Stimulated activated CD4-positive, alpha-beta T cell treated with anti-CD3 and anti-CD28 coated beads, Interleukin-2, amount 100 ng/mL, for 4 hours (primary cell): ENCODE data around the gene BAMBI.

Experiments
- DNase-seq: peaks from one replicate; pipeline ENCODE4 v3.0.0-alpha.2; 2020; ENCODE audit warnings: low read depth

BAMBI gene

GRCh38 chr10:28705472-28705871 is 28.2 kb downstream of the BAMBI start:
- no peak for DNase-seq

- DNase-seq, result no peak
Measured at GRCh38 chr10:28709001-28709710, 31.8 kb downstream of the BAMBI start.

- no peak for DNase-seq
Measured at GRCh38 chr10:28710202-28710886, 33.0 kb downstream of the BAMBI start.

DNA sequence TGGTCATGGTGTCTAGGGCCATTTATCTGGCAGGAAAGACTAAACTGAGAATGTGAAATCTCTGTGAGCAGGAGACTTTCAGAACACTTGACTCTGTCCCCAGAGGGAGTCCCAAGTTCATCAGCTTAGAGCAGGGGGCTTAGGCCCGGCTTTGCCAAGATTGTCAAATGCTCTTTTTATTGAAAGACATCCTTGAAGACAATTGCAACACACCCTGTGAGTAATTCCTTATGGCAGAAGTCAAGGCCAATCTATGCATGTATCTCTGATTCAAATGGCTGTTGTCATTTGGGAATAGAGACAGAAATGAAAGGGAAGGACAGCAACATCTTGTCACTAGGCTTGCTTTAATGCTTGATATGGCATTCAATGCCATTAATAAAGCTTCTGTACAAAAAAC is 33.7 kb downstream of the BAMBI start:
- DNase-seq, result no peak

DNA sequence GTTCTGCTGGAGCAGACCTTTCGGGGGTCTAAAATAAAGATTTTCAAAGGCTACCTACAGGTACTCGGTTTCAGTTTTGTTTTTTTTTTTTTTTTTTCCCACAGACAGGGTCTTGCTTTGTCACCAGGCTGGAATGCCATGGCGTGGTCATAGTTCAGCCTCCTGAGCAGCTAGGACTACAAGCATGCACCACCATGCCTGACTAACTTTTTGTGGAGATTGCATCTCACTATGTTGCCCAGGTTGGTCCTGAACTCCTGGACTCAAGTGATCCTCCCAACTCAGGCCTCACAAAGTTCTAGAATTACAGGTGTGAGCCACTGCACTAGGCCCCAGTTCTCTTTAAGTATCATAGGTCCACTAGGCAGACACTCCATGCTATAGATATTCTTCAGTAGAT is 34.5 kb downstream of the BAMBI start:
- no peak for DNase-seq

GRCh38 chr10:28713626-28714352 is 36.5 kb downstream of the BAMBI start:
- no peak for DNase-seq

DNA sequence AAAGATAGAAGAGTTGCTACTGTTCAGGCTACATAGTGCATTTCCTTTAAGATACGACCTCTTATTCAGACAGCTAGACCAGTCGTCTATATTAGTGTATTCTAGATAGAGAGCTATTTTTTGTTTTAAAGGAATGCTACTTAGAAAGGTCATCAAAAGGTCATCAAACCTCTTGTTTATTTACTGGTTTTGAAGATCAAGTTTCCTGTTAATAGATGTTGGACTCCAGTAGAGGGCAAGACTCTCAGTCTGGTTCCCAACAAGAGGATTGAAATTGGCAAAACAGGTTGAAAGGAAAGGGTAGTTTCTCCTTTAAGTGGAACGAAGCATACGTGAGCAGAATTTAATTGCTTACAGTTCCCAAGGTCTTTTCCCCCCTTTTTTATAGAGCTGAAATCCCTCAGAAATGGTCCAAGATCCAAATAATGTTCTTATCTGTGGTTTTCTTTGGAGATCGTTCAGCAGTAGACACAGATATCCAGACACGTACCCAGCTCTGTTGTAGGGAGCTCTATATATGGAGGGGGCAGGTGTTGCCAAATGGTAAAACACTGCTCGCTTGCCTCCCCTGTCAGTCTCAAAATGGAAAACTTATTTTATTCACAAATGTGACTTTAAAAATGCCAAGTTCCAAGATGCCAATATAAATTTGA is 37.2 kb downstream of the BAMBI start:
- DNase-seq, result no peak

- DNase-seq, result no peak
Measured at GRCh38 chr10:28715246-28715645, 37.9 kb downstream of the BAMBI start.

- DNase-seq, result no peak
Measured at GRCh38 chr10:28715757-28716156, 38.4 kb downstream of the BAMBI start.

- DNase-seq, result no peak
Measured at GRCh38 chr10:28716748-28717147, 39.4 kb downstream of the BAMBI start.

DNA sequence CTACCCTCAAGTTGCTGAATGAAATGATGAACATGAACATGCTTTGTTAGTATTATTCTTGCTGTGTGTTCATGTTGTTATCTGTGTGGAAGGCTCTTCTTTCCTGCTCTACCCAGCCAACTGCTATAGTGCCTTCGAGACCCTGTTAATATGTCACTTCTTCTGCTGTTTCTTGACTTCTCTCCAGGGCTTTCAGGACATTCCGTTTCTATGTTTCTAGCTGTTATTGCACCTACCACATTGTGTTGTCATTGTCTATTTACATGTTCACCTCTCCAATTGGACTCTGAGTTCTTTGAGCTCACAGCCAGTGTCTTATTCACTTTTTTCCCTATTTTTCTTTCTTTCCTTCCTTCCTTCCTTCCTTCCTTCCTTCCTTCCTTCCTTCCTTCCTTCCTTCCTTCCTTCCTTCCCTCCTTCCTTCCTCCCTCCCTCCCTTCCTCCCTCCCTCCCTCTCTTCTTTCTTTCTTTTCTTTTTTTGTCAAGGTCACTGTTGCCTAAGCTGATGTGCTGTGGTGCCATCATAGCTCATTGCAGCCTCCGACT is 40.4 kb downstream of the BAMBI start:
- no peak for DNase-seq

- no peak for DNase-seq
Measured at GRCh38 chr10:28719789-28720436, 42.6 kb downstream of the BAMBI start.

DNA sequence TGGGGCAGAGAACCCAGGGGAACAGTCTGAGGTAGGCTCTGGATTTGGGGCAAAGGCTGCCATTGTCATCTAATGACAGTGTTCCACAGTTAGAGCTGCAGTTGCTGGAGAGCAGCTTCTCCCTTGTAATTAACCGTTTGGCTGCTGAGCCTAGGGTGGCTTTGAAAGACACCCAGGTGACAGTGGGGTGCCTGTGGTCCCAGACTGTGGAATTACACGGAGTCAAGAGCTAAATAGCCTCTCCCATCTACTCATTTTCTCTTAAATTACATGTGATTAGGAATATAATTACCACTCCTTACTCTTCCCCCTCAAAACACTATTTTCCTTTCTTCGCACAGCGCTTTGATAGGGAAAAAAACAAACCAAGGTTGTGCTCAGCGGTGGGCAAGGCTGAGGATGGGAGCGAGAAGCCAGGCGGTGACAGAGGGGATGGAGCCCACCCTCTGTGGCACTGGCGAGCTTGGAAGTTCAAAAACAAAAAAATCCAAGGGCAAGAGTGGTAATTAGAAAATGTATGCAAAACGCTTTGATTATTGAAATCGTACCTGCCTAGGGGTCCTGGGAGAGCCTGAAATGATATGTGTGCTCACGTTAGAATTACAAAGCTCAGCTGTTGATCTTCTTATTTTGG is 44.1 kb downstream of the BAMBI start:
- DNase-seq, result no peak

- DNase-seq, result no peak
Measured at GRCh38 chr10:28722065-28722803, 44.9 kb downstream of the BAMBI start.

- no peak for DNase-seq
Measured at GRCh38 chr10:28728366-28728765, 51.0 kb downstream of the BAMBI start.

DNA sequence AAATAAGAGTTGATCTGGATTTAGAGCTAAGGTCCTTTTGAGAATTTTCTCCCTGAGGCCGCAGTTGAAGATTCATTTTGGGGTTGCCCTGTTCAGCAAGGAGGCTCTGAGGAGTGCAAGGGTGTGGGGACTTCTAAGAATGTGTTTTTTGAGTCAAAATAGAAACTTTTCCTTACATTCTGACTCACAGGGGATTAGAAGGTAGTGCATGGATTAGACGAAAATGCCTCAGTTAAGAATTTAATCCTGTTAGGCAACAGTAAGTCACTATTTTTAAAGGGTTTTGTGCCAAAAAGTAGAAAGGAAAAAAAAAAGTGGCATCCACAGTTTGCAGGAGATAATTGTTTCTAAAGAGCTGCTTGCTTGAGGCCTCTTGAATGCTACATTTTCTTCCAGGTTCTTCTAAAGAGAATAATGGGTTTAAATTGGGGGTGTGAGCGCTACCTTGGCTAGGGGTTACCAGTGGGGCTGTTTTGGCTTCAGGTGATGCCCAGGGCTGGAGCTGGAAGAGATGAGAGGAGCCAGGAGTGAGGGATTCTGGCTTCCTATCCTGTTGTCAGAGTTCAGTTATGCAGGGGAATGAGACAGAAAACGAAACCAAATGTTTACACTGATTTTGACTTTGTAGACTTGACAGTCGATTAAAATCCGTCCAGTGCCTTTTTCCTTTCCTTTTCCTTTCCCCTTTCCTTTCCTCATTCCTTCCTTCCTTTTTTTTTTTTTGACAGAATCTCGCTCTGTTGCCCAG is 52.9 kb downstream of the BAMBI start:
- DNase-seq, result no peak

DNA sequence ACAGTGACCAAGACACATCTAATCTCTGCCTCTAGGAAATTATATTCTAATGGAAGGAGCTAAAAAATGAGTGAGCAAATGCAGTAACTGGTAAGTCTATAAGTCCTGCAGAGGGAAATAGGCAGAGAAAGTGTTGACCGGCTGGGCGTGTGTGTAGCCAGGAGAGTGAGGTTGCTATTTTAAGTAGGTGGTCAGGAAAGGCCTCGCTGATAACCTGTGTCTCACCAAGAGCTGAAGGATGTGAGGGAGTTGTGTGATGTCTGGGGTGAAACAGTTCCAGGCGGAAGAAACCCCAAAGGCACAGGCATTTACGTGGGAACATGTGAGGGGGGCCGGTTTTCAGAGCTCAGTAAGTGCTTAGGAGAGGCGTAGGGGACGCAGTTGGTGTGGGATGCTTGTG is 54.8 kb downstream of the BAMBI start:
- DNase-seq, result no peak
